NT2/D1 (cell line): ENCODE data around the gene PLXNA2.

Source experiments
- YY1 ChIP-seq: IDR thresholded peaks from 2 replicates; pipeline ENCODE4 v1.6.1; 2011; ENCODE audit not compliant: insufficient read length, insufficient read depth
- ZNF274 ChIP-seq: IDR thresholded peaks from 2 replicates; pipeline ENCODE4 v1.6.1; 2011; ENCODE audit warnings: mild to moderate bottlenecking, low read depth, low read length

- TF ChIP-seq ZNF274 (no peak), YY1 (no peak)
Observed at GRCh38 chr1:208202333-208202995, 41.7 kb downstream of the PLXNA2 start.
